Choroid plexus epithelial cell (primary cell): ENCODE results near the gene DHX40.
"Not testable (repeated sequence)": the region's sequence is repeated elsewhere in the genome, so short reads cannot be mapped to it uniquely, and the experiment has no call there.

ENCODE experiments used
- DNase-seq: peaks from one replicate; pipeline ENCODE4 v3.0.0-alpha.2; 2010; ENCODE audit warnings: low read depth
- H3K4me3 ChIP-seq: 2 replicates; pipeline ENCODE4 v1.5.1; 2011; ENCODE audit warnings: low read depth, mild to moderate bottlenecking, control low read depth, low read length, moderate library complexity
- CTCF ChIP-seq: conservative IDR thresholded peaks from 2 replicates; pipeline ENCODE4 v1.5.1; 2011; ENCODE audit warnings: low read depth, mild to moderate bottlenecking, control low read depth, inconsistent platforms, low read length, moderate library complexity

DHX40 gene

GRCh38 chr17:59542960-59543635, 22.3 kb upstream of the DHX40 start:
- DNase-seq = no peak
- no peak for TF ChIP-seq CTCF
- no peak overlapping the region for H3K4me3 ChIP-seq

GRCh38 chr17:59545942-59546341, 19.5 kb upstream of the DHX40 start:
- TF ChIP-seq CTCF = no peak
- no peak for DNase-seq
- H3K4me3 ChIP-seq = no peak overlapping the region

GRCh38 chr17:59547131-59547915, 18.1 kb upstream of the DHX40 start:
- H3K4me3 ChIP-seq = no peak overlapping the region
- DNase-seq = no peak
- no peak for TF ChIP-seq CTCF

GRCh38 chr17:59548985-59549384, 16.4 kb upstream of the DHX40 start:
- not testable (repeated sequence) for H3K4me3 ChIP-seq

GRCh38 chr17:59550703-59551102, 14.7 kb upstream of the DHX40 start:
- no peak for TF ChIP-seq CTCF
- DNase-seq = no peak
- no peak overlapping the region for H3K4me3 ChIP-seq

More at GRCh38 chr17:59548985-59549384, 16.4 kb upstream of the DHX40 start:
- DNase-seq = not testable (repeated sequence)

GRCh38 chr17:59558039-59558438, 7.4 kb upstream of the DHX40 start:
- H3K4me3 ChIP-seq = no peak overlapping the region
- no peak for DNase-seq
- no peak for TF ChIP-seq CTCF

GRCh38 chr17:59558953-59559352, 6.5 kb upstream of the DHX40 start:
- TF ChIP-seq CTCF = peak; percentile 49
- H3K4me3 ChIP-seq = no peak overlapping the region
- DNase-seq = peak; percentile 53
